HUDEP-2 (cell line): ENCODE results near the gene TAF1D.
"Not testable (repeated sequence)": the region's sequence is repeated elsewhere in the genome, so short reads cannot be mapped to it uniquely, and the experiment has no call there.

Source experiments
- DNase-seq, 76 experiments: peaks; one replicate each; lab custom pipeline; 2025; ENCODE audit not compliant: unreplicated experiment in 76 of 76; lab: John Stamatoyannopoulos, UW

The TAF1D gene

GRCh38 chr11:93741094-93741881 lies at the start of gene TAF1D, which contains the start of gene C11orf54:
Gene TAF1D (minus strand): TSS chr11:93741495. CDS start chr11:93739304, 2,191 bp downstream.
Gene C11orf54 (plus strand): TSS chr11:93741672. CDS start chr11:93747394, 5,722 bp downstream.
- DNase-seq, result peak in 75 of 76 experiments; percentile 50 to 97 (median 93)

GRCh38 chr11:93784935-93785360 lies 43.7 kb upstream of the TAF1D start:
- peak in 1 of 76 experiments; percentile 30 for DNase-seq

GRCh38 chr11:93784145-93784934 lies 43.0 kb upstream of the TAF1D start, which contains the start of gene MED17:
Gene MED17 (plus strand): TSS chr11:93784282. CDS start chr11:93784514, 232 bp downstream.
- DNase-seq, result peak in 75 of 76 experiments; percentile 10 to 89 (median 79)

- peak in 5 of 76 experiments; percentile 28 to 48 (median 41) for DNase-seq
Measured at GRCh38 chr11:93783765-93784144, 42.5 kb upstream of the TAF1D start.

- DNase-seq, result no peak
Measured at GRCh38 chr11:93783362-93783761, 42.1 kb upstream of the TAF1D start.

- DNase-seq, result peak in 21 of 76 experiments; percentile 1 to 41 (median 8)
Measured at GRCh38 chr11:93775289-93775688, 34.0 kb upstream of the TAF1D start.

- not testable (repeated sequence) for DNase-seq
Measured at GRCh38 chr11:93774560-93774959, 33.3 kb upstream of the TAF1D start.

- no peak for DNase-seq
Measured at GRCh38 chr11:93773601-93774200, 32.4 kb upstream of the TAF1D start.

- DNase-seq, result peak in 2 of 76 experiments; percentile 11 to 13
Measured at GRCh38 chr11:93773045-93773477, 31.8 kb upstream of the TAF1D start.

- no peak for DNase-seq
Measured at GRCh38 chr11:93772123-93772522, 30.8 kb upstream of the TAF1D start.

- no peak for DNase-seq
Measured at GRCh38 chr11:93770160-93770559, 28.9 kb upstream of the TAF1D start.

GRCh38 chr11:93767018-93767417 lies 25.7 kb upstream of the TAF1D start:
- no peak for DNase-seq

GRCh38 chr11:93766504-93766903 lies 25.2 kb upstream of the TAF1D start:
- DNase-seq, result no peak

- no peak for DNase-seq
Measured at GRCh38 chr11:93765551-93765950, 24.3 kb upstream of the TAF1D start.

- no peak for DNase-seq
Measured at GRCh38 chr11:93761910-93762309, 20.6 kb upstream of the TAF1D start.

GRCh38 chr11:93759123-93759522 lies 17.8 kb upstream of the TAF1D start:
- DNase-seq, result not testable (repeated sequence)

- no peak for DNase-seq
Measured at GRCh38 chr11:93757924-93758865, 16.9 kb upstream of the TAF1D start.

GRCh38 chr11:93757301-93757700 lies 16.0 kb upstream of the TAF1D start:
- no peak for DNase-seq

GRCh38 chr11:93756748-93757147 lies 15.5 kb upstream of the TAF1D start:
- no peak for DNase-seq

- DNase-seq, result no peak
Measured at GRCh38 chr11:93753241-93753640, 11.9 kb upstream of the TAF1D start.
